Omental fat pad (tissue), 4 donors: Measurements from ENCODE around the gene PDHX. TPM values are rescaled to one million over a fixed set of nuclear protein-coding genes. Genes with fewer than 3 reads are reported as not detected.

Source experiments
- ATAC-seq: fragments of 150-250 bp; one replicate; pipeline ENCODE4 v1.9.1; 2016; ENCODE audit warnings: mild to moderate bottlenecking, moderate library complexity; ENCODE audit not compliant: low FRiP score
- DNase-seq: peaks from one replicate; pipeline ENCODE4 v3.0.0-alpha.2; 2019; ENCODE audit warnings: low spot score
- total RNA-seq, 4 donors: library from RNA; depleted of rRNA; stranded (reverse); fragments of >200 nt; gene quantifications; one replicate each; pipeline ENCODE4 v1.1.0, GENCODE V29; 2016
- TF ChIP-seq, protein P1 (sequence below), 3 donors: fragments of 450-650 bp; IDR thresholded peaks; one replicate each; pipeline ENCODE4 v1.5.1; 2016 to 2017; ENCODE audit warnings: antibody characterized with exemption in 3 of 3, mild to moderate bottlenecking in 3 of 3, moderate library complexity in 2 of 3

Gene PDHX
- total RNA-seq, 4 donors from 2014 or later = 20.0 to 56.0 (median 45.3) TPM

DNA sequence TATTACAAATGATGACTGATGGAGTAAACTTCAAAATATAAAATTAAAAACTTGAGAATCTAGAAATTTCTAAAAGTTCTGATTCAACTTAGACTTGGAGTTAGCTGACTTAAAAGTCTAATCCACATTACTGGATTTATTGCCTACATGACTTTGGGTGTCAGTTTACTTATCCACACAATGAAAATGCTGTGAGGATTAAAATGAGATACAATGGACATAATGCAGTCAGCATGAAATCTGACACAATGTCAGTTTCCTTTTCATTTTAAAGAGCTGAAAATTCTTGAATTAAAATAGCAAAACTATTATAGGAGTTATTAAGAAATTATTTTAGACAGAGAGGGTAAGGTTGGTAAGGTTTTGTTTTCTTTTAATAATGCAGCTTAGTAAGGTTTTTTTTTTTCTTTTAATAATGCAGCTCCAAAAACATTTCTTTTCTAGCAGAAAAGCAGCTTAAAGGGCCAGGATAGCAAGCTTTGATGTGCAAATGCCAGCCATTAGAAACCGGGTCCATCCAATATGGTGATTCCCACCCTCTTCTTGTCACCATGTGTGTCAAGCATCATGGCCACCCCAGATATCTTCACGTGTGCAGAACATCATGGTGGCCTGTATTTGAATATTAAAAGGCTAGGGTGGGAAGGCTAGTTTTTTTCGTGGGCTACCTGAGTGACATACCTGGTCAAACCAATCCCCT is 19.1 kb upstream of the PDHX start:
- ATAC-seq (no peak), DNase-seq (no peak)
- TF ChIP-seq, protein P1, sequence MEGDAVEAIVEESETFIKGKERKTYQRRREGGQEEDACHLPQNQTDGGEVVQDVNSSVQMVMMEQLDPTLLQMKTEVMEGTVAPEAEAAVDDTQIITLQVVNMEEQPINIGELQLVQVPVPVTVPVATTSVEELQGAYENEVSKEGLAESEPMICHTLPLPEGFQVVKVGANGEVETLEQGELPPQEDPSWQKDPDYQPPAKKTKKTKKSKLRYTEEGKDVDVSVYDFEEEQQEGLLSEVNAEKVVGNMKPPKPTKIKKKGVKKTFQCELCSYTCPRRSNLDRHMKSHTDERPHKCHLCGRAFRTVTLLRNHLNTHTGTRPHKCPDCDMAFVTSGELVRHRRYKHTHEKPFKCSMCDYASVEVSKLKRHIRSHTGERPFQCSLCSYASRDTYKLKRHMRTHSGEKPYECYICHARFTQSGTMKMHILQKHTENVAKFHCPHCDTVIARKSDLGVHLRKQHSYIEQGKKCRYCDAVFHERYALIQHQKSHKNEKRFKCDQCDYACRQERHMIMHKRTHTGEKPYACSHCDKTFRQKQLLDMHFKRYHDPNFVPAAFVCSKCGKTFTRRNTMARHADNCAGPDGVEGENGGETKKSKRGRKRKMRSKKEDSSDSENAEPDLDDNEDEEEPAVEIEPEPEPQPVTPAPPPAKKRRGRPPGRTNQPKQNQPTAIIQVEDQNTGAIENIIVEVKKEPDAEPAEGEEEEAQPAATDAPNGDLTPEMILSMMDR (IDR thresholded peaks at IDR 0.05) = no peak

- TF ChIP-seq, protein P1 (IDR thresholded peaks at IDR 0.05) = no peak
- ATAC-seq (no peak), DNase-seq (no peak)
Observed at GRCh38 chr11:34898474-34898873, 17.9 kb upstream of the PDHX start.

DNA sequence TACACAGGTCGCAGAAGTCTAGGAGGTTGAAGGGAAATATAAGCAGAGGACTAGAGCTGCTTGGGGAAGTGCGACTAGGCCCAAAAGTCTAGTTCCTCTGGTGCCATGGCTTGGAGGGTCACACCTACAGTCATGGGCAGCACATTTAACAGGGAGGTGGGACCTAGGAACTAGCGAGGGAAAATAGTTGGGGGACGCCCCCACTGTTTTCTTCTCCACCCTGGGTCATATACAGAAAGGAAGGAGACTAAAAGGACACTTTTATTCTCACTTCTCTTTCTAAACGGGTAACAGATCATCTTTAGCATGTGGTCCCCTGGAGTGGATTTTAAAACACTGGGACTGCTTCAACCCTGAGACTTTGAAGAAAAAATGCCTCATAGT is 16.8 kb upstream of the PDHX start:
- no peak for DNase-seq
- TF ChIP-seq, protein P1 (IDR thresholded peaks at IDR 0.05) = no peak
- ATAC-seq = no peak

DNA sequence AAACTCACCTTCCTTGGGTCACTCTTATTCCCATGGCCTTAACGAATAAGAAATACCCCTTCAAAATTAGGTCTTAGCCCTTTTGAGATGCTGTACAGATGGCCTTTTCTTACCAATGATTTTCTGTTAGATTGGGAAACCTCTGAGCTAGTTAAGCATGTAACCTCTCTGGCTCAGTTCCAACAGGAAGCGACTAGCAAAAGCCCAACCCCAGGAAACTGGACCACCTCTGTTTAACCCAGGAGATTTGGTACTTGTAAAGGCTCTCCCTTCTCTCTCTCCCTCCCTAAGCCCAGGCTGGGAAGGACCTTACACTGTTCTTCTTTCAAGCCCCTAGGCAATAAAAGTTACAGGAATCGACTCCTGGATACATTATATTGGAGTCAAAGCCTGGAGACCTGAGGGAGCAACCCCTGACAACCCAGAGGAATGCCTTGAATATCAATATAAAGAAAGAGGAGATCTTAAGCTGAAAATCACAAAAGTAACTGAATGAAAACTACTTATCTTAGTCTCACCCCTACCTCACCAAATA is 11.9 kb upstream of the PDHX start:
- DNase-seq (no peak), ATAC-seq (no peak)
- TF ChIP-seq, protein P1 (IDR thresholded peaks at IDR 0.05) = no peak

- TF ChIP-seq, protein P1 (IDR thresholded peaks at IDR 0.05) = no peak
- ATAC-seq = no peak
- DNase-seq = no peak
Observed at GRCh38 chr11:34905666-34906065, 10.8 kb upstream of the PDHX start.

GRCh38 chr11:34907934-34908593 is 8.4 kb upstream of the PDHX start:
- TF ChIP-seq, protein P1 (IDR thresholded peaks at IDR 0.05) = no peak

GRCh38 chr11:34909415-34909814 is 7.0 kb upstream of the PDHX start:
- TF ChIP-seq, protein P1 (IDR thresholded peaks at IDR 0.05) = no peak
- ATAC-seq (no peak), DNase-seq (no peak)

More at GRCh38 chr11:34907934-34908593, 8.4 kb upstream of the PDHX start:
- DNase-seq = no peak
- no peak for ATAC-seq
